DMS53 treated with DMSO at 0.1 percent for 48 hours (cell line): ENCODE data around the gene INSIG1.

ENCODE experiments used
- DNase-seq: peaks from one replicate; lab custom pipeline; 2025; ENCODE audit not compliant: unreplicated experiment; lab: John Stamatoyannopoulos, UW

INSIG1 gene

GRCh38 chr7:155348806-155349205 is 51.1 kb downstream of the INSIG1 start:
- DNase-seq: no peak

- no peak for DNase-seq
Measured at GRCh38 chr7:155349601-155350331, 52.1 kb downstream of the INSIG1 start.

GRCh38 chr7:155351120-155351870 is 53.6 kb downstream of the INSIG1 start:
- no peak for DNase-seq

GRCh38 chr7:155352076-155352752 is 54.5 kb downstream of the INSIG1 start:
- no peak for DNase-seq

- DNase-seq: no peak
Measured at GRCh38 chr7:155352753-155353115, 55.1 kb downstream of the INSIG1 start.

- DNase-seq: no peak
Measured at GRCh38 chr7:155353256-155353897, 55.7 kb downstream of the INSIG1 start.

- no peak for DNase-seq
Measured at GRCh38 chr7:155354371-155355048, 56.8 kb downstream of the INSIG1 start.

- DNase-seq: no peak
Measured at GRCh38 chr7:155355176-155355575, 57.5 kb downstream of the INSIG1 start.

- no peak for DNase-seq
Measured at GRCh38 chr7:155355745-155356144, 58.1 kb downstream of the INSIG1 start.

- DNase-seq: no peak
Measured at GRCh38 chr7:155356323-155357105, 58.8 kb downstream of the INSIG1 start.

- DNase-seq: no peak
Measured at GRCh38 chr7:155357573-155358041, 59.9 kb downstream of the INSIG1 start.

GRCh38 chr7:155358066-155358947 is 60.6 kb downstream of the INSIG1 start:
- no peak for DNase-seq

GRCh38 chr7:155358948-155359712 is 61.5 kb downstream of the INSIG1 start:
- DNase-seq: no peak
